NCI-H2081 (cell line): ENCODE measurements around the gene CD33.
"Not testable (repeated sequence)": the region's sequence is repeated elsewhere in the genome, so short reads cannot be mapped to it uniquely, and the experiment has no call there.

Source experiments
- DNase-seq, 2 experiments: peaks; one replicate each; lab custom pipeline; 2025; lab: John Stamatoyannopoulos, UW

The CD33 gene

DNA sequence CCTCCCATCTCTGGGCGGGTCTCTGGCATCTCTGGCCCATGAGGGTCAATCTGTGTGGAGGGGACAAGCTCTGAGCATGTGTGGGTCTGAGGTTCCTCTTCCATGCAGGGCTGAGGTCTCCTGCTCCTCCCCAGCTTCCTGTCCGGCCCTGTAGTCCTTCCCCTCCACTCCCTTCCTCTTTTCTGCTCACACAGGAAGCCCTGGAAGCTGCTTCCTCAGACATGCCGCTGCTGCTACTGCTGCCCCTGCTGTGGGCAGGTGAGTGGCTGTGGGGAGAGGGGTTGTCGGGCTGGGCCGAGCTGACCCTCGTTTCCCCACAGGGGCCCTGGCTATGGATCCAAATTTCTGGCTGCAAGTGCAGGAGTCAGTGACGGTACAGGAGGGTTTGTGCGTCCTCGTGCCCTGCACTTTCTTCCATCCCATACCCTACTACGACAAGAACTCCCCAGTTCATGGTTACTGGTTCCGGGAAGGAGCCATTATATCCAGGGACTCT lies at the start of gene CD33:
CD33 (plus strand) TSS at position 183 of the 496 bp plus-strand sequence; CDS start at position 222, 39 bp downstream.
- not testable (repeated sequence) for DNase-seq

DNA sequence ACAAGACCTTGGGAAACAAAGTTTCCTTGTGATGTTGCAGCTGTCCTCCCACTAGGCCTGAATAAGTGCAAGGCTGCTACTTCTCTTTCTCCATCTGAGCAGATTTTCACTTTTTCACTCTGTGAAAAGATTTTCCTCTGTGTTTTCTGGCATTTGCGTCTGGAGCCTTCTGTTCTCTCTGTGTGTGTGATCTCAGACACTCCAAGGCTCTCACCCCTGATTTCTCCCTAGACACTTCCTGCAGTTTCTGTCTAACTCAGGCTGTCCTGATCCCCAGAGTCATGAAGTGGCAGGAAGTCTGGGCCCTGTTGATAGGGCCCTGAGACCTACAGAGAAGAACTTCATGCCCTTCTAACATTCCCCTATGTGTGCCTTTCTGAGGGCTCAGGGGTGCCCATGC lies 45.6 kb upstream of the CD33 start:
- DNase-seq = no peak

DNA sequence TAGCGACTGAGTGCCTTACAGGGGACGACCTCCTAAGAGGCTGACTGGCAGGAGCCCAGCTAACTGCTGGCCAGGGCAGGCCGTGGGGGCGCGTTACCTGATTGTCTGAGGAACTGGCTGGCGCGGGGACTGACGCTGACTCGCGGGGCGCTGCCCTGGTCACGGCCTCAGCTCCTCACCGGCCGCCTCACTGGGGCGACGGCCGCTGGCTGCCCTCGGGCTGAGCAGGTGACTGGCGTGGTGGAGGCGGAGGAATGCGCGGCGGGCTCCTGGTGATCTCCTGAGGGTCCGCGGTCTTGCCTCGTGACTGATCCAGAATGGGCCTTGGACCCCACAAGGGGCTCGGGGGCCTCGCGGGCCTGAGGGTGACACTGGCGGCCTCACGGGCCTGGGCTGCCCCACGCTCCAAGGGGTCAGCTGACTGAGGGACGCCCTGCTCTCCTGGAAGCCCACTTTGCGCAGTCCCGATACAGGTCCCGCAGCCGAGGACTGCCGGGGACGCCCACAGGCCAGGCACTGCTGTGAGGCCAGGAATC lies 43.4 kb upstream of the CD33 start:
- no peak for DNase-seq

DNA sequence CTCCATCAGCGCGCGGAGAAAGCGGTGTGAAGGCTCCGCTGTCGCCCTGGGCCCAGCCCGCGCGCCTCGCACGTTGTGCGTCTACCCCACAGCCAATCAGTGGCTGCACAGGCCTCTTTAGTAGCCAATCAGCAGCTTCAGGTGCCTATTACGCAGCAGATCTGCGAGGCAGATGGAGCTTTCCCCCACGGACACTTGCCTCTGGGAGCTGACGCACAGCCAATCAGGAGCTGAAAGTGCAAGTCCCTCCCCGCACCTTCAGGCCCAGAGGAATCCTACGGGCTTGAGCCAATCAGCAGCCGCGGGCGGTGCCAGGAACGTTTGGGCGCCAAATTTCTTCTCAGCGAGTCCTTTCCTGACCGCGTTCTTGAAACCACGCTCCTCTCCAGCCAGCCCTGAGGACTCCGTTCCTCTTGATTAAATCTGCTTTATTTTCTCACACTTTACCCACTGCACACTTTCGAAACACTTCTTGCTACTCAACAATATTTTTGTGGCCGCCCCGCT lies 42.9 kb upstream of the CD33 start:
- DNase-seq = no peak

DNA sequence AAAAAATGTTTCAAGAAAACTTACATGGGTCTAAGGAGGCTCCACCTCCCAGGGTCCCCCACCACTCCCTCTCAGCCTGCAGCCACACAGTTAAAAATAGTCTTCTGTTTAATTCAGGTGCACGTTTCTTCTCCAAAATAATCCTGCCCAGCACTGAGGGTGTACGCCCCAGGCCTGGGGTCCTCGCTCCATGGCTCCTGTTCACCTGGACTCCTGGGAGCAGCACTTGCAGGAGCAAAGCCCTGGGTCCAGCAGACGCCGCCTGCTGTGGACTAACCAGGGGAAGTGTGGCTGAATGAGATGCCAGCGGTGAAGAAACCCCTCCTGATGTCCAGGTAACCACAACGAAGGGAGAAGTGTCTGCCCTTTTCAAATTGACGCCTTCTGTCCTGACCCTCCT lies 41.3 kb upstream of the CD33 start:
- DNase-seq = no peak

DNA sequence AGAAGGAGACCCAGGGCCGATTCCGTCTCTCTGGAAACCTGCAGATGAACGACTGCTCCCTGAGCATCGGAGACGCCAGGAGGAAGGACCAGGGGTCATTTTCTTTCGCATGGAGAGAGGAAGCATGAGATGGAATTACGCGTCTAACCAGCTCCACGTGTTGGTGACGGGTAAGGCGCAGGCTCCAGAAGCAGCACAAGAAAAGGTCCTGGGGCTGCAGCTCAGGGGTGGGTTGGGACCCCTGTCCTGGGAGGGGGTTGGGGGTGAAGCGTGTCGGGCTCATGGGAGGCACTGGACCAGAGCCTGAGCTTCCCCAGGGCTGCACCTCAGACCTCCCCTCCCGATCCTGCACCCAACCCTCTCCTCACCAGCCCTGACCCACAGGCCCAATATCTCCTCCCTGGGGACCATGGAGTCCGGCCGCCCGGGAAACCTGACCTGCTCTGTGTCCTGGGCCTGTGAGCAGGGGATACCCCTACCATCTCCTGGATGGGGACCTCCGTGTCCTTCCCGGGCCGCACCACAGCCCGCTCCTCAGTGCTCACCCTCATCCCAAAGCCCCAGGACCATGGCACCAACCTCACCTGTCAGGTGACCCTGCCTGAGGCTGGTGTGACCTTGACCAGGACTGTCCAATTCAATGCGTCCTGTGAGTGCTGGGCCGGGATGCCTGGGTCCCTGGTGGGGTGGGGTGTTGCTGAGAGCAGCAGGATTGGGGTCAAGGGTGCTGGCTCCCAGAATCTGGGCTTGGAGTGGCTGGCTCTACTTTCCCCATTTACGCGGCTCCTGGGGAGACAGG lies 39.6 kb upstream of the CD33 start:
- DNase-seq = no peak

DNA sequence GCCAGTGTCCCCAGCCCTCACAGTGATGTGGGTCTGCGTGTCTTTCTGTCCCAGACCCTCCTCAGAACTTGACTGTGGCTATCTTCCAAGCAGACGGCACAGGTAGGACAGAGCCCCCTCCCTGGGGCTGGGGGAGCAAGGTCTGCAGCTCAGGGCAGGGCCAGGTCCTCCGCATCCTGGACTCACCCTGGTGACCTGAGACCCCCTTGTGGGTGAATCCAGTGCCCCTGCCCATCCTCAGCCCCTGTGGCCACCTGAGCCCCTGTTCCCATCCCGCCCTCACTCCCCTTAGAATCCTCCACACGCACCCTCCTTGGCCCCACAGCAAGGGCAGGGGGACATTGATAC lies 39.0 kb upstream of the CD33 start:
- no peak for DNase-seq

DNA sequence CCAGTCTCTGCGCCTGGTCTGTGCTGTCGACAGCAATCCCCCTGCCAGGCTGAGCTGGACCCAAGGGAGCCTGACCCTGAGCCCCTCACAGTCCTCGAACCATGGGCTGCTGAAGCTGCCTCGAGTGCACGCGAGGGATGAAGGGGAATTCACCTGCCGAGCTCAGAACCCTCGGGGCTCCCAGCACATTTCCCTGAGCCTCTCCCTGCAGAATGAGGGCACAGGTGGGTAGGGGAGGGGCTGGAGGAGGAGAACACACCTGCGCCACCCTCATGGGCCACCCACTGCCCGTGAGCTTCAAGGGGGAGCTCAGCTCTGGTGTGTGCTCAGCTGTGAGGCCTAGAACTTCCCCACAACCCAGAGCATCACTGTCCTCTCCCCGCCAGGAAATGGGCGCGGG lies 38.6 kb upstream of the CD33 start:
- no peak for DNase-seq

DNA sequence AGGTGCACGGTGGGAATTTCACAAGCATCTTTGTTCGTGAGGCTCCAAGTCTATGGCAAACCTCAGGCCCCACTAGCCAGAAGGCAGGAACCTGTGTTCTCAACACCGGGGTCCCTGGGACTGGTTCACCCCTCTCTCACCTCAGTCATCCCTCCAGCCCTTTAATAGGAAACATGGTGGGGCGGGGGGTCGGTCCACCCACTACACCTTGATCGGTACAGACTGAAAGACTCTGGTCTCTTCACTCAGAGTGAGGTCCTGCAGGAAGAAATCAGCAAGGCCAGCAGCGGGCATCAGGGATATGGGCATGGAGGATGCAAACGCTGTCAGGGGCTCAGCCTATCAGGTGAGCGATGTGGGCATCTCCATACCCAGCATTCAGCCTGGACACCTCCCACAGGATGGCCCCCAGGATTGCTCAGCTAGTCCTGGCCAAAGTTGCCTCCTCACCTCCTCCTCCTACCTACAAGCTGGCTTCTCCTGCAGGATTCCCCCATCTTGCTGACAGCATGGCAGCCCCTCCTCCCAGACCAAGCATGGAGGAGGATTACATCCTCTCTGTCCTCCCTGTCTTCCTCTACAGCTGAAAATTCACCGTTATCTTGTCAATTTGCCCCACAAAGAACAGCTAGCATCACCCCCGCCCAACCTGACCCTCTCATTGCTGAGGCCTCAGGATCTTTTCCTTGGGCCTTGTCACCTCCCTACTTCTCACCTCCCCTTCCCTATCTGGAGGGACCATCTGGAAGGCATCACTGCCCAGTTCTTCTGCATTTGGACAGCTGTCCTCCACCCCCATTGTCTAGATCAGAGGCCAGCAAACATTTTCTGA lies 37.3 kb upstream of the CD33 start:
- DNase-seq = no peak

DNA sequence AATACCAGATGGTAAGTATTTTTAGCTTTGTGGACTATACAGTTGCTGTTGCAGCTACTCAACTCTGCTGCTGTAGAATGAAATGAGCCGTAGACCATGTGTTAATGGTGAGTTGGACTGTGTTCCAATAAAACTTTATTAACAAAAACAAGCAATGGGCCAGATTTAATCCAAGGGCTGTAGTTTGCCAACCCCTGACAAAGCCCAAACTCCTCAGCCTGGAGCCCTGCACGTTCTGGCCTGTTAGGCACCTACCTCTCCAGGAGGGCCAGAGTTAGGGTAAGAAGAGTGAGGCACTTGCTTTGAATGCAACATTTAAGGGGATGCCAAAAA lies 36.7 kb upstream of the CD33 start:
- no peak for DNase-seq

DNA sequence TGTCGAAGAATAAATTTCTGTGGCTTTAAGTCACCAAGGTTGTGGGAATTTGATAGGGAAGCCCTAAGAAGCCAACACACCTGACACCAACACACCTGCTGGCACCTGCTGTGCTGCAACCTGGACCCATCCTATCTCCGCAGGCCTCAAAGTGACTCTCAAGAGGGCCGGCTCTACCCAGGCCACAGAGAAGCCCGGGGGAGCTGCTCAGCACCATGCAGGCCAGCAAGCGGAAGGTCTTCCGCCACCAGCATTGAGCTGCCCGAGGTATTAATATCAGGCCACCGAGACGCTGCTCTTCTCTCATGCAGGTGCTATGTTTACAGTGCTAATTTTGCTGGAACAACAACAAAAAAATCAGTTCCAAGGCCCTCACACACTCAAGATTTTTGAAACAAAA lies 32.2 kb upstream of the CD33 start:
- no peak for DNase-seq

DNA sequence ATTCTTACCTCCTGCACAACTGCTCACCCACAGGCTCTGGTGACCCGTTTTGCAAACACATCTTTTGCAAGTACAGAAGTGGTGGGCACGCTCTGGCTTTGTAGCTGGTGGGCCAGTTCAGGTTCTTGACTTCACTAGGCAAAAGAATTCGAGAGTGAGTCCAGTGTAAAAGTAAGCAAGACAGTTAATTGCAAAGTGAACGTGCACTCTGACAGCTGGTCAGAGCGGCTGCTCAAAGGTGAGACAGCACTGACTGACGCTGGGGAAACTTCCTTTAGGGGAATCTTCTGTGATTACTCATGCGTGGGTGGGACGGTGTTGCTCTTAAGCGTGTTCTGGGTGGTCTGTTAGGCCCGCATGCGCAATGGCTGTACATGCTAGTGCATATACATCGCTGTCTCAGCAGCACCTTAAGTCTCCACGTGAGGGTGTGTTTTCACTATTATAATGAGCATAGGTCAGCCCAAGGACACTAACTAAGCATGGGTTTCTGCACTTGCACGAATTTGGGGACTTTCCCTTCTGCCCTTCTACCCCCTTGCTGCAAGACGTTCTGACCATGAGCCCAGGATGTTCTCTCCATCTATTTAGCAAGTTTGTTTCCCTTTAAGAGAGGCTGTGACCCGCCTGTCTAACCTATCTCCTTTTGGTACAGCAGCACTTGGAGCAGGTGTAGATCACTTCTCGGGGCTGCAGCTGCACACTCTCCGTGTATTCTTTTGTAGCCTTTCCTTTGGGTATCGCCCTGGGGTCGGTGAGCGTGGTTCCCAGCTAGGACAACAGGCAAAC lies 30.2 kb upstream of the CD33 start:
- DNase-seq = no peak

DNA sequence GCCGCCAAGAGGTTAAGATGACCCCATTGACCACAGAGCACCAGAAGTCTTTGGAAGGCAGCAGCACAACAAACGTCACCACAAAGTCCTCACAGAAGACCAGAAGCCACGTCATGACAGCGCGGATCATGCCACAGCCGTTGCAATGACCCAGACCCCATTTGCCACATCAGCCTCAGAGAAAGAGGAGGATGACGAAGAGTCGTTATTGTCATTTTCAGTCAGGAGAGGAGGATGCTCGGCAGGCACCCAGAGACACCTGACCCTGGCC lies 29.6 kb upstream of the CD33 start:
- DNase-seq = no peak

DNA sequence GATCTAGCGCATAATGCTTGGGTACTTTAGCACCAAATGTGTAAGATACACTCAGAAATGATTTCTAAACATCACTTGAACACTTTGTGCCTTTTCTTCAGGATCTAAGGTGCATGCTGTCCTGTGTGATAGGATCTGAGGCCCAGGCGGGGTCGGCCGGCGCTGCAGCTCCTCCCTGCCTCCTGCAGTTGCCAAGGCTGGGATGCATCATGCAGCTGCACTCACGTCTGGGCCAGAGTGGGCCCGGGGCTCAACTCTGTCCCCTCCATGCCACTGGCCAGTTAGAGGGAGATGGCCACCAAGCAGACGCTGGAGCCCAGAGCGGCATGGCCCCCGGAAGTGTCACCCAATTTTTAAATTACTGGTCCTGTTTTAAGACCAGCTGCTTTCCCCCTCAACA lies 29.3 kb upstream of the CD33 start:
- DNase-seq = no peak

DNA sequence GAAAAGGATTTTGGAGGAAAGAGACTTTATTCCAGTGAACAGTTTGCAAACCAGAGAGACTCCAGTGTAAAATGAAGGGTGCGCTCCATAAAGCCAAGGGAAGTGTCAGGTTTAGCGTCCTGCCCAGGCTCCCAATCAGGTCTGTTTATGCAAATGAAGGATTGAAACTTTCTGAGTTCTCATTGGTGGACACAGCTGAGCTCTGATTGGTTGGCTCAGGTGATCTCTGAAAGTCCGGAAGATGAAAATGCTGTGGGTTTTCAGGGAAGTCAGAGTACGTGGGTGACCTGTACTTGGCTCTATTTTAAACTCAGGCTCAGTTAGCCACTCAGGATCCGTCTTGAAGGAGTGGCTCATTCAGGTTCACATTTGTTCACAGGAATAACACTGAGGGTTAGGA lies 28.7 kb upstream of the CD33 start:
- DNase-seq = no peak

DNA sequence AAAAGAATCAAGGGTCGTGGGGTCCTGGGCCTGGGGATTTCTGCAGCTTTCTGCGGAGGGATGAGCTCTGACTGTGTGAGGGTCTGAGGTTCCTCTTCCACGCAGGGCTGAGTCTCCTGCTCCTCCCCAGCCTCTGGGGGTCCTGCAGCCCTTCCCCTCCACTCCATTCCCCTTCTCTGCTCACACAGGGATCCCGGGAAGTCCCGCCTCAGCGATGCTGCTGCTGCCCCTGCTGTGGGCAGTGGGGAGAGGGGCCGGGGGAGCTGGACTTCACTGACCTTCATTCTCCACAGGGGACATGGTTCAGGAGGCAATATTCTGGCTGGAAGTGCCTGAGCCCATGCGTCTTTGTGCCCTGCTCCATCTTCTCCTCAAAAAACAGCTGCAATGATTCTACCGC lies 26.2 kb upstream of the CD33 start:
- DNase-seq = no peak

DNA sequence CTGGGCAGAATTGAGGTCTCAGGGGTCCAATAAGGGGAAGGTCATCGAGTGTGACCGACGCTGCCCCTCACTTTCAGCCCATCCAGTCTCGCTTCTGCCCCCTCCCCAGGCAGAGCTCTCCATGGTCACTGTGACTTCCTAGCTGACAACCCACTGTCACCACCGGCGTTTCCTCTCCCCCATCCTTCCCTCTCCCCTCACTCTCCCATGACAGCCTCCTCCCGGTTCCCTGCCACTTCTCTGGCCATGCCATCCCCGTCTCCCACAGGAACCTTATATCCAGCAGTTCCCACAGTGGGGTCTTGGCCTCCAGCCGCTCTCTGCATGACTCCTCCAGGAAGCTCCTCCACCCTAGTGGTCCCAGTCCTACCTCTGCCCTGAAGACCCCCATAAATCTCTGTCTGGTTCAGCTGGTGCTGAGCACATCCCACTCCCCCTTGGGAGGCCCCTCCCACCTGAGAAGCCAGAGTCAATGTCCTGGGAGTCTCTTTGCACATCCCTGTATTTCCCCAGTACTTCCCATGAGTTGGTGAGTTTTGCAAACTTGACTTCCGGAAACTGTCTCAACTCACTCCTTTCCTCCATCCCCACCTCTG lies 24.7 kb upstream of the CD33 start:
- DNase-seq = no peak

DNA sequence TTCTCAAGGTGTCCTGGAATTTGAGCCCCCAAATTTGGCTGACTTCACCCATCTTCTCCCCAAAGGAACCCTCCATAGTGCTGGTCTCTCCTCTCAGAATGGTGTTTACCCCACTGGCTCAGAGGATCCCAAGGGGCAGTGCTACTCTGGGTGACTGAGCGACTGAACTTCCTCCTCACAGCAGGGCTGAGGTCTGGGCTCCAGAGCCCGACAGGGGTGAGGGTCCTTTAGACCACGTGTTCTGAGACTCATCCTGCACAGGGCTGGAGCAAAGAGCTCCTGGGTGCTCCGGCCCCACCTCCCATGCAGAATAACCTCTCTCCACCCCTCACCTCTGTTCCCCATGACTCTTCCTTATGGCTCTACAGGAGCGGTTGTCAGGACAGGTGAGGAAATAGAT lies 23.2 kb upstream of the CD33 start:
- DNase-seq = no peak

DNA sequence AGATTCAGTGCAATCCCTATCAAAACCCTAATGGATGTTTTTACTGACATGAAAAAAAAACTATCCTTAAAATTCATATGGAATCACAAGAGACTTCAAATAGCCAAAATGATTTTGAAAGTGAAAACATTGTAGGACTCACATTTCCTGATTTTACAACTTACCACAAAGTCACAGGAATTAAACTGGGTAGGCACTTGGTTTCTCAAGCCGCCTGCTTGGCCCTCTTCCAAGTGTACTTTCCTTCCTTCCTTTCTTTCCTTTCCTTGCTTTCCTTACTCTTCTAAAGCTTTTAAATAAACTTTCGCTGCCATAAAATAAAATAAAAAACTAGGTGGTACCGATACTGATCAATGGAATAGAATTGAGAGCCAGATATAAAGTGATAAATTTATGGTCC lies 21.0 kb upstream of the CD33 start:
- no peak for DNase-seq

DNA sequence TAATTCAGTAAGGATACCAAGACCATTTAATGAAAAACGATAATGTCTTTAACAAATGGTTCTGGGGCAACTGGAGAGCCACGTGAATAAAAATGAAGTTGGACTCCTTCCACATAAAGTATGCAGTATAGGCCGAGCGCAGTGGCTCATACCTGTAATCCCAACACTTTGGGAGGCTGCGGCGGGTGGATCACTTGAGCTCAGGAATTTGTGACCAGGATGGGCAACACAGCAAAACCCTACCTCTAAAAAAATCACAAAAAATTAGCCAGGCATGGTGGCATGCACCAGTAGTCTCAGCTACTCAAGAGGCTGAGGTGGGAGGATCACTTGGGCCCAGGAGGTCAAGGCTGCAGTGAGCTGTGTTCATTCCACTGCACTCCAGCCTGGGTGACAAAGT lies 20.6 kb upstream of the CD33 start:
- DNase-seq = no peak

DNA sequence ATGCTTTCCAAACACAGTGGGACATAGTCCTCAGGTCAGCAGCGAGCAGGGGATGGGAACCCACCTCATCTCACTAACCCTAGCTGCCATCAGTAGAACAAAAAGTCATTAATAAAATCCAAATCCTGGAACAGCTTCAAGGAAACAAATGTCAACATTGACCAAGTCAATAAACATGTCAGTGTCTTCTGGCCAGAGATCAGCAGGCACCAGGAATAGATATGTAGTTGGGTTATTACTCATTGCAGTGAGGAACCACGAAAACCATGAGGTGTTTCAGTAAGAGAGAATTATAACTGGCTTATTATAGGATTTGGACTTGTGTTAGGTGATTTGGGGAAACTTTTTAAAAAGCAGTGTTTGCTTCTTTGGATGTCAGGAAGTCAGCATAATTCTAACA lies 17.1 kb upstream of the CD33 start:
- no peak for DNase-seq

DNA sequence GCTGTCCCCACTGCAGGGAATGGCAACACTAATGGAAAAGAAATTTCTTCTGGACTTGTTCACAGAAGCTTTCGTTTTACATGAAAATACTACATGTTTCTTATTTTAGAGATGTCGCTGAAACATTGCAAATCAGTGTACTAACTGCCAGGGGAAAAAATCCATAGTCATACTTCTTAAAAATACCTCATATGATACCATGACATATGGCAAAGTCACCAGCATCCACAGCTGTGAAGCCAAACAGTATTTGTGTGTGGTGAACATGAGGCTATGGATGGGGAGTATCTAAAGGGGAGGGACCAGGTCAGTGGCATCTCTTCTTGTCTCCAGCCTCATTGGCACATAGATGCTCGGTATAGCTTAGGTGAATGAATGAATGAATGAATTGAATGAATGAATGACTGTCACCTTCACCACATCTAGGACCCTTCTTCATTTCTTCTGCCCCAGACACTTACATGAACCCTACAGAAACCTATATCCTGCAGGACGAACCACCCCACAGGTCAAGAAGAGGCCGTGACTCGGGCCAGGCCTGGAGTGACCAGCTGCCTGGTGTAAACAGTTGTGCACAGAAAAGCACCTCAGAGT lies 14.6 kb upstream of the CD33 start:
- no peak for DNase-seq
